ENCODE results near the gene NDUFS6.
"Not testable (repeated sequence)": the region's sequence is repeated elsewhere in the genome, so short reads cannot be mapped to it uniquely, and the experiment has no call there.

NDUFS6 gene

DNA sequence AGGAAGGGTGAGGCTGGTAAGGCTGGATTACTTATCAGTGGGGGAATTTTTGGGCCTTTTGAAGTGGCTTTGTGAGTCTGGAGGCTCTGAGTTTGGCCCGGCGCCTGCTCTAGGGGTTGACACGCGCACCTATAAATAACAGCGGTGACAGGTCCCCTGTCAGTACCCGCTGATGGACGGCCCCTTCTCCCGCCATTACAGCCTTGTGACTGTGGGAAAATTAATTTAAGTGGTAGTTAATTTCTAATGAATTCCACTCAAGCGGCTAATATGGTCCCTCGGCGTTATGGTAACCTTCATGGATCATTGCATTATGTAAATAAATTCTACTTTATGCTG lies 18.0 kb upstream of the NDUFS6 start:
- TF ChIP-seq ZNF274 (IDR thresholded peaks at IDR 0.05; ENCODE audit: low read depth, low read length), result no peak
- H3K4me3 ChIP-seq (ENCODE audit: low read length), result no peak overlapping the region; the same call in 1 of the 2 replicates

- TF ChIP-seq ZNF274 (IDR thresholded peaks at IDR 0.05; ENCODE audit: low read depth, low read length), result no peak
- no peak overlapping the region for H3K4me3 ChIP-seq (ENCODE audit: low read length)
Observed at GRCh38 chr5:1784197-1785050, 16.8 kb upstream of the NDUFS6 start.

DNA sequence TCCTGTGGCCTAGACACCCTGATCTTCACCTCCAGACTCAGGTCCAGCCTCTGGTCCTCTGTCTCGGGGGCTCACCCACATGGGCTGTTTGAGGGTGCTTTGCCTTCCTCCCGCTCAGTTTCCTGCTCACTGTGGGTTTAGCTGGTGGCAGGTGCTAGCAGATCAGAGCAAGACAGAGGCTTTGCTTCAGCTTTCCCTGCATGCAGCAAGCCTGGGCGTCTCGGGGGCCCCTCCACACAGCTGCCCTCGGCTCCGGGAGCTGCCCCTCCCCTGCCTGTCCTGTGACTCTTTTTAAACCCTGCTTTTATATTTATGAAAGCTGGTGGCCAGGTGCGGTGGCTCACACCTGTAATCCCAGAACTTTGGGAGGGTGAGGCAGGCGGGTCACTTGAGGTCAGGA lies 16.1 kb upstream of the NDUFS6 start:
- TF ChIP-seq ZNF274 (IDR thresholded peaks at IDR 0.05; ENCODE audit: low read depth, low read length), result no peak
- no peak overlapping the region for H3K4me3 ChIP-seq (ENCODE audit: low read length)

DNA sequence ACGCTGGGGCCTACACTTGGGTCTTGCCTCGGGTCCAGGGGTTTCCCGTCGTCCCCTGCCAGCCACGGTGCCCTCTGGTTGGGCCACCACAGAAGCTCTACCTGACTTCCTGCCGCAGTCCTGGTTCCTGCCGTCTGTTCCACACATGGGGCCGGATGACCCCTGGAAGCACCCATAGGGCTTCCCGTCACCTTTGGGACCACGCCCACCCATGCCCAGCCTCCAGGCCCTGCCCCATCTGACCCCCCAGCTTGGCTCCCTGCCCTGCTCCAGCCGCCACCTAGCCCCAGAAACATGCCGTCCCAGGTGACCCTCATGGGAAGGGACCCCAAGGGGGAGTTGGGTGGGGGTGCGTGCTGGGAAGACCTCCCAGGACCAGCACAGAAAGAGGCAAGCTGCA lies 15.2 kb upstream of the NDUFS6 start:
- no peak for TF ChIP-seq ZNF274 (IDR thresholded peaks at IDR 0.05; ENCODE audit: low read depth, low read length)
- H3K4me3 ChIP-seq (ENCODE audit: low read length), result no peak overlapping the region

GRCh38 chr5:1786621-1787471 lies 14.4 kb upstream of the NDUFS6 start:
- no peak overlapping the region for H3K4me3 ChIP-seq (ENCODE audit: low read length)
- TF ChIP-seq ZNF274 (IDR thresholded peaks at IDR 0.05; ENCODE audit: low read depth, low read length), result no peak

GRCh38 chr5:1787472-1788047 lies 13.6 kb upstream of the NDUFS6 start:
- H3K4me3 ChIP-seq (ENCODE audit: low read length), result no peak overlapping the region
- no peak for TF ChIP-seq ZNF274 (IDR thresholded peaks at IDR 0.05; ENCODE audit: low read depth, low read length)

GRCh38 chr5:1788200-1788599 lies 13.0 kb upstream of the NDUFS6 start:
- no peak for TF ChIP-seq ZNF274 (IDR thresholded peaks at IDR 0.05; ENCODE audit: low read depth, low read length)
- no peak overlapping the region for H3K4me3 ChIP-seq (ENCODE audit: low read length)

- no peak overlapping the region for H3K4me3 ChIP-seq (ENCODE audit: low read length)
- TF ChIP-seq ZNF274 (IDR thresholded peaks at IDR 0.05; ENCODE audit: low read depth, low read length), result no peak
Observed at GRCh38 chr5:1788828-1789227, 12.4 kb upstream of the NDUFS6 start.

DNA sequence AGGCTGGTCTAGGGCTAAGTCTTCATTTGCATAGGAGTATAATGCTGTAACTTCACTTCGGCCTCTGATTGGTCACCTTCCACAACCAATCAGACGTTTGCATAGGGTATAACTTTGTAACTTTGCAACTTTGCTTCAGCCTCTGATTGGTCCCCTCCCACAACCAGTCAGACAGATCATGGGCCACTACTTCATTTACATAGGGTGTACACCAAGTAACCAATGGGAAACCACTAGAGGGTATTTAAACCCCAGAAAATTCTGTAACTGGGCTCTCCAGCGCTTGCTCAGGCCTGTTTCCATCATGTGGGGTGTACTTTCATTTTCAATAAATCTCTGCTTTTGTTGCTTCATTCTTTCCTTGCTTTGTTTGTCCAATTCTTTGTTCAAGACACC lies 11.8 kb upstream of the NDUFS6 start:
- H3K4me3 ChIP-seq (ENCODE audit: low read length), result not testable (repeated sequence)

DNA sequence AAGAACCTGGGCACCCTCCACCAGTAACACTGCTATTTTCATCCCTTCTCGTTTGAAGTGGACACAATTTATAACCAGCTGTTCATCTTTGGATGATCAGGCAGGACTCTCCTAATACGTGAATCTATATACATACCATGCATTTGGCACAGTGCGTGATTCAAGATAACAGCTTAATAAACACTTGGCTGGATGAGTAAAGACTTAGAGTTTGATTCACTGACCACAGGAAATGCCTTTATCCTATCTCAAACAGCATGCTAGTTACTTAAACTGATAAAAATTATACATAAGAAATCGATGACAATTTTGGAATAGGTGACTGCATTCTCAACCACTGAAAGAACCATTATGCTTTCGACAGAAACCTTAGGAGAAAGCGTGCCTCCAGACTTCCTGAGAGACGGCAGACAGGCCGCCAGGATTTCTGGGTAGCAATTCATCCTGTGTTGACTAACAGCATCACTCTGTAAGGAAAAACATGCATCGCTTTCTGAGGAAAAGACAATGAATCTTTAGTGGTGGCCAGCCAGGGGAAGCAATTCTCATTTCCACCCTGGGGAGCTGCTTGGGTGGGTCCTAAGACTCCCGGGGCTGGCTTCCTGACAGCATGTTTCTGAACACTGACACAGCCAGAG lies 11.3 kb upstream of the NDUFS6 start:
- TF ChIP-seq ZNF274 (IDR thresholded peaks at IDR 0.05; ENCODE audit: low read depth, low read length), result no peak
- no peak overlapping the region for H3K4me3 ChIP-seq (ENCODE audit: low read length)

DNA sequence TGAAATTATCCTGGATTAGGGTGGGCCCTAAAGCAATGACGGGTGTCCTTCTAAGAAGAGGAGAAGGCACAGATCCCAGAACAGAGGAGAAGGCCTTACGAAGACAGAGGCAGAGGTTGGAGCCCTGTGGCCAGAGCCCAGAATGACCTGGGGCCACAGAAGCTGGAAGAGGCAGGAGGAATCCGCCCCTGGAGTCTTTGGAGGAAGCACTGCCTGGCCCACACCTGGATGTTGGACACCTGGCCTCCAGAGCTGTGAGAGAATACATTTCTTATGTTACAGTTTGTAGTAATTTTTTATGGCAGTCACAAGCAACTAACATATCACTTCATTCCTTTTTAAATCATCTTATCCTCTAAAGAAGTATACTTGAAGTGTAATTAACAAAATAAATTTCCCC lies 10.0 kb upstream of the NDUFS6 start:
- no peak for TF ChIP-seq ZNF274 (IDR thresholded peaks at IDR 0.05; ENCODE audit: low read depth, low read length)
- no peak overlapping the region for H3K4me3 ChIP-seq (ENCODE audit: low read length)

- no peak overlapping the region for H3K4me3 ChIP-seq (ENCODE audit: low read length)
Observed at GRCh38 chr5:1792842-1793266, 8.4 kb upstream of the NDUFS6 start.

DNA sequence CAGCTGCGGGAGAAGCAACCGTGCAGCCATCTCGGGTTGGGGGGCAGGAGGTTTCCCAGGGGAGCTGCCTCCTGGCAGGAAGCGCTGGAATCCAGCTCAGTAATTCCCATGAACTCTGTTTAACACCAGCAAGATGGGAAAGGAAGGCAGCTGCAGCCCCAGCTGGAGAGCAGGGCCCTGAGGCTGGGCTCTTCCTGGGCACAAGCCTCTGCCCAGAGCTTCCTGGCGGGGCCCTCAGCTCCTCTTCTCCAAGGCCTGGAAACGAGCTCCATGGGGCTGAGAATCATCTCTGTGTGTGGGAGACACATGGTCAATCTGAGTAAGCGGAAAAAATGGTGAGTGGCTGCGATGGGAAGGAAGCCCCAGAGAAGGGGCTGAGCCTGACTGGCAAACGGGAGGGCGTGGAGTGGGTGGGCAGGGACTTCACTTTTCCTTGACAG lies 7.9 kb upstream of the NDUFS6 start:
- no peak overlapping the region for H3K4me3 ChIP-seq (ENCODE audit: low read length)
- TF ChIP-seq ZNF274 (IDR thresholded peaks at IDR 0.05; ENCODE audit: low read depth, low read length), result no peak

More at GRCh38 chr5:1792842-1793266, 8.4 kb upstream of the NDUFS6 start:
- no peak for TF ChIP-seq ZNF274 (IDR thresholded peaks at IDR 0.05; ENCODE audit: low read depth, low read length)

All from GM08714 (cell line).